PFSK-1 (cell line): Measurements from ENCODE around the gene RAP1GAP.

Source experiments
- FOXP2 ChIP-seq: optimal IDR thresholded peaks from 2 replicates; pipeline ENCODE3; 2011; ENCODE audit warnings: borderline replicate concordance, control low read depth, inconsistent platforms; ENCODE audit not compliant: insufficient read depth; ENCODE audit errors: extremely low read length, extremely low read depth
- POLR2AphosphoS5 ChIP-seq: IDR thresholded peaks from 2 replicates; pipeline ENCODE4 v1.6.1; 2012; ENCODE audit warnings: low read depth, mild to moderate bottlenecking, control low read depth, low read length, moderate library complexity
- REST ChIP-seq, 2 experiments: IDR thresholded peaks; 2 replicates each; pipeline versions ENCODE4 v1.6.1 to v1.8.0; 2011 to 2012; ENCODE audit warnings: low read depth in 2 of 2, low read length in 2 of 2, control low read depth in 1 of 2, inconsistent platforms in 1 of 2, mild to moderate bottlenecking in 1 of 2, moderate library complexity in 1 of 2; ENCODE audit not compliant: insufficient read depth in 1 of 2

- TF ChIP-seq POLR2AphosphoS5 (no peak), FOXP2 (no peak), REST (IDR thresholded peaks at IDR 0.05; ENCODE audit: insufficient read depth in 1 of 2, low read depth in 2 of 2, low read length in 2 of 2) (no peak)
Observed at GRCh38 chr1:21626921-21627339, 42.2 kb downstream of the RAP1GAP start.
